IPS-NIHi7 (cell line): ENCODE data around the gene CRAMP1.
A peak's percentile ranks its signal among the peaks of the same experiment; 100 is the strongest.

Source experiments
- DNase-seq: peaks from one replicate; pipeline ENCODE4 v3.0.0; 2012; ENCODE audit warnings: mixed read lengths; ENCODE audit errors: extremely low spot score

The CRAMP1 gene

GRCh38 chr16:1631931-1632637, 19.9 kb downstream of the CRAMP1 start:
- DNase-seq, result no peak

GRCh38 chr16:1632638-1632970, 20.4 kb downstream of the CRAMP1 start:
- DNase-seq, result no peak

DNA sequence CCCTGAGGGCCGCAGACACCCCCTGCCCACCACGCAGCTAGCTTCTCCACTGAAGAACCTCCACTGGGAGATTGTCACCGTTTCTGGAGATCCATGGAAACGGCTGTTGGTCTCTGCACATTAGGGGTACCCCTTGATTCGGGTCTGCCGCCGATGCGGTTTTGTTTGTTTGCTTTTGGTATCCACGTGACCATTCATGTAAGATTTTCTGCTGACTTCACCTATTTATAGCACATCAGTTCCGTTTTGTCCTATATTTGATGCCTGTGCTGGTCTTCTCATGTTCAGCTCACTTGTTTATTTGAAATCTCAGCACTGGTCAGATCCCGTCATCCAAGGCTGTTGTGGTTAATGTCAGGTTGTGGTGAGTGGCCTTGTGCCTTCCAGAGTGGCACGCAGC, 21.1 kb downstream of the CRAMP1 start:
- DNase-seq, result no peak

DNA sequence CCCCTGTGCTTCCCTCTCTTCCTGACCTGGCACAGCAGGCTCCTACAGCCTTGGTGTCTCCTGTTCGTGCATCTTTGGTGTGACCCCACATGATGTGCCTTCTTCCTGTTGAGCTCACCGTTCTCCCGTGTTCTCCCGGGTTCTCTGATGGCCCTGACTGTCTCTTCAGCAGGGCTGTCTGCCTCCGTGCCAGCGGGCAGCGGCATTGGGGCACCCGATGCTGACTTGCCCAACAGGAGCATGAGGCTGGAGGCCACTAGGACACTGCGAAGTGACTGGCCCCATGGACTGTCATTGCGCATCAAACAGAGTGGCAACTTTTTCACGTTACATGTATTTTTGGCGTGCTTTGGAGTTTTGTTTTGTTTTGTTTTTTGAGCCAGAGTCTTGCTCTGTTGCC, 22.4 kb downstream of the CRAMP1 start:
- no peak for DNase-seq

DNA sequence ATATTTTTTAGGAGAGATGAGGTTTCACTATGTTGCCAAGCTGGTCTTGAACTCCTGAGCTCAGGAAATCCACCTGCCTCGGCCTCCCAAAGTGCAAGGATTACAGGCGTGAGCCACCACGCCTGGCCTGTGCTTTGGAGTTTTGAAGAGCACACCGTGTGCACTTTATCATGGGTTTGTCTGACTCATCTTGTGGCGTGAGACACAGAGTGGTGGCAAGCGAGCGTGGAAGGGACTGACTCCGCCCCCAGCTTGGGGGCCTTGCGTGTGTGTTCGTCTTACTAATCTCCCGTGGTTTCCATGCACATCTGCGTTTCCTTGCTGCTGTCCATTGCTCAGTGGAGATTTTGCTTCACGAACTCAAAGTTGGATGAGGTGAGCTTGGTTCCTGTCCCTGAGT, 22.9 kb downstream of the CRAMP1 start:
- no peak for DNase-seq

GRCh38 chr16:1637526-1637925, 25.4 kb downstream of the CRAMP1 start:
- DNase-seq, result no peak

- no peak for DNase-seq
Observed at GRCh38 chr16:1638757-1639156, 26.6 kb downstream of the CRAMP1 start.

- no peak for DNase-seq
Observed at GRCh38 chr16:1639282-1639681, 27.1 kb downstream of the CRAMP1 start.

DNA sequence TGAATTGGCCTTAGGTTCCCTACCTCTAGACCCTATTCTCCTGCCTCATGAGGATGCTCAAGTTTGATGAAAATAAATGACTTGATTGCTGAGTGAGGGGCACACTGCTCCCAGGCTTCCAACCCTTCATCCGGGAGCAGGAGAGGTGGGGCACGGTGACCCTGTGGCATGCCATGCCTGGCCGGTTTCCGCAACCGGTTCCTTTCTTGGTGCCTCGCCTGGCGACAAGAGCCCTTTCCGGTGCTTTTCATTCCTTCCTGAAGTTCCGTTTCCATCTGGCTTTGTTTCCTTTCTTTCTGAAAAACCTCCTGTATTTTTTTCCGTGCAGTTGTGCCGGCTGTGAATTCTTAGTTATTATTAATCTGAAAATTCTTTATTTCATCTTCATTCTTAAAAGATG, 27.7 kb downstream of the CRAMP1 start:
- DNase-seq, result no peak

GRCh38 chr16:1640261-1640941, 28.2 kb downstream of the CRAMP1 start:
- DNase-seq, result no peak

GRCh38 chr16:1641261-1641660, 29.1 kb downstream of the CRAMP1 start:
- DNase-seq, result no peak

DNA sequence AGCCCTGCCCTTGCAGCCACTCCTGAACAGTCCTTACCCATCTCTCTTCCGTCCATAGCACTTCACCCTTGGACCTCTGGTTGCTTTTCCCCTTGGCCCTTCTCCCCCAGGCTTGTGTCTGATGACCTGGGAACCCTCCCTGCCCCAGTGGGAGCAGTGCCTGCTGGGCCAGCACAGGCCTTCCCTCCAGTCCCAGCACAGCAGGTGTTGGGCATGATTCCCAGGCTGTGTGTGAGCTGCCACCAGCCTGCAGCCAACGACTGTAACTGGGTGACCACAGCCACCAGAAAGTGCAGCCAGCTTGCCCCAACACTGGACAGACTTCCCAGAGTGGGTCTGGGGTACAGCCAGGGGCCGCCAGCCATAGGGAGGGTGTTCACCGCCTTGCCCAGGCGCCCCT, 30.0 kb downstream of the CRAMP1 start:
- DNase-seq, result no peak

GRCh38 chr16:1642753-1643152, 30.6 kb downstream of the CRAMP1 start:
- DNase-seq, result no peak

DNA sequence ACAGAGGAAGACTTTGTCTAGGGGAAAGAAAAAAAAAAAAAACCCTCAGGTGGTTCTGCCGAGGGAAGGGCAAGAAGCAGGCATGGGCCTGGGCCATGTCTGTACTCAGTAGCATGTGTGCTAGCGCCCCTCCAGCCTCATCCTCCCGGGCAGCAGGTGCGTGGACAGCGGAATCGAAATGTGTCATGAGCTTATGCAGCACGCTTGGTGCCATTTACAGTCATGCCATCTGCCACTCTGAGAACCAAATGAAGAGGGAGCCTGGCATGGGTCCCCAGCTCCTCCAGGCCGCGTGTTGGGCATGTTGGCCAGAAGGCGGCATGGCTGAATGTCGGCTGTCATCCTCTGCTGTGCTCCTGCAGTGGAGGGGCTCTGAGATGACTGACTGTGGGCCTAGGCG, 31.4 kb downstream of the CRAMP1 start:
- no peak for DNase-seq

DNA sequence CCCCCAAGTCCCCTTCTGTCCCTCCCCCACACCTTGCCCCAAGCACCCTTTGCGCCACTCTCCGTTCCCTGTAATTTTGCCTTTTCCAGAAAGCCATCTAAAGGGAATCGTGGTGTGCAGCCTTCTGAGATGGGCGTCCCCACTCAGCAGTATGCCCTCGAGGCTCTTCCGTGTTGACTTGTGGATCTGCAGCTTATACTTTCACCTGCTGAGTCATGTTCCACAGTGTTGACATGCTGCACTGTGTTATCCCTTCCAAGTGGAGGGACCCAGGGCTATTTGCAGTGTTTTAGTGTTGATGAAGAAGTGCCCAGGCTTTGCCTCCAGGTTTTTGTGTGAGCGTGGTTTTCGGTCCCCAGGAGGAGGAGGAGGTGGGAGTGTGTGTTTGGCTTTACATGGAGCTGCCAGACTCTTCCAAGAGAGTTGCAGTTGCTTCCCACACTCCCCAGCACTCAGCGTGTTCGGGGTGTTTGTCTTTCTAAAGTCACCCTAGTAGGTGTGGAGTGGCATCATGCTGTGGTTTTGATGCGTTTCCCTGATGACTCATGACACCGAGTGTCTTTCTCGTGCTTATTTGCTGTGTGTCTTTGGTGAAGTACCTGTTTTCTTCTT, 33.9 kb downstream of the CRAMP1 start:
- DNase-seq, result peak; percentile 31

DNA sequence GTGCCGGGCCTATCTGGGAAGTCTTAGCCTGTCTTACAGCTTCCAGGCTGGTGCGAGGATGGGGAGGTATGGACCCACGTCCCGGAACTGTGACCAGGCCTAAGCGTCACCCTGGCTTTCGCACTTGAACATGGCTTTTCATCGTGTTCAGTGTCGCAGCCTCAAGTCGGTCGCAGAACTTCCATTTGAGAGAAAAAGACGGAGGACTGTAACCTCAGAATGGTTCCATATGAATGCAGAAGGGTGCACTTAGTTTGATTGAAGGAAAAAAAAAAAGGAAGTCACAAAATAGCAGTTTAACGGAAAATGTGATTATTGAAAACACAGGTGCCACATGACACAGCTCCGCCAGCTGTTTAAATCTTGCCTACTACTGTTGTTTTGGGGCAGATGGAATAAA, 35.7 kb downstream of the CRAMP1 start:
- no peak for DNase-seq

GRCh38 chr16:1650131-1650530, 38.0 kb downstream of the CRAMP1 start:
- no peak for DNase-seq

DNA sequence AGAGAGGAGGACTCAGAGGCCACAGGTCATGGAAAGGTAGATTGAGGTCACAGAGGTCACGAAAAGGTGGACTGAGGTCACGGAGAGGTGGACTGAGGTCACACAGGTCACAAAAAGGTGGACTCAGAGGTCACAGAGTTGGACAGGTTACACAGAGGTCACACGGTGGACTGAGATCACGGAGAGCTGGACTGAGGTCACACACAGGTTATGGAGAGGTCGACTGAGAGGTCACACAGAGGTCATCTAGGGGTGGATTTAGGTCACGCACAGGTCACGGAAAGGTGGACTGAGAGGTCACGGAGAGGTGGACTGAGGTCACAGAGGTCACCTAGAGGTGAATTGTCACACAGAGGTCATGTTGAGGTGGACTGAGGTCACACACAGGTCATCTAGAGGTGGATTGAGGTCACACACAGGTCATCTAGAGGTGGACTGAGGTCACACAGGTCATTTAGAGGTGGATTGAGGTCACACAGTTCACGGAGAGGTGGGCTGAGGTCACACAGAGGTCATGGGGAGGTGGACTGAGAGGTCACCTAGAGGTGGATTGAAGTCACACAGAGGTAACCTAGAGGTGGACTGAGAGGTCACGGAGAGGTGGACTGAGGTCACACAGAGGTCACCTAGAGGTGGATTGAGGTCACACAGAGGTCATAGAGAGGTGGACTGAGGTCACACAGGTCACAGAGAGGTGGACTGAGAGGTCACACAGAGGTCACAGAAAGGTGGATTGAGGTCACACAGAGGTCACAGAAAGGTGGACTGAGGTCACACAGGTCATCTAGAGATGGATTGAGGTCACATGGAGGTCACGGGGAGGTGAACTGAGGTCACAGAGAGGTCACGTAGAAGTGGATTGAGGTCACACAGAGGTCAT, 39.2 kb downstream of the CRAMP1 start:
- DNase-seq, result no peak

DNA sequence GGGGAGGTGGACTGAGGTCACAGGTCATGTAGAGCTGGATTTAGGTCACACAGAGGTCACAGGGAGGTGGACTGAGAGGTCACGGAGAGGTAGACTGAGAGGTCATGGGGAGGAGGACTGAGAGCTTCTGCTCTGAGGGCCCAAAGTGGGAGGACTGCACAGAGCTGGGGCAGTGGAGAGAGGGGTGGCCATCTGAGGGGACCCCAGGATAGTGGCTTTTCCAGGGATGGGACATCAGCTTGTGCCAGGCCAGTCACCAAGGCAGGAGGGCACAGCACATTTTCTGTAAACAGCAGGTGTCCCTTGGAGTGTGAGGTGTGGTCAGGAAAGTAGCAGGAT, 39.8 kb downstream of the CRAMP1 start:
- no peak for DNase-seq

GRCh38 chr16:1653023-1653422, 40.9 kb downstream of the CRAMP1 start:
- no peak for DNase-seq

- DNase-seq, result no peak
Observed at GRCh38 chr16:1654505-1655268, 42.5 kb downstream of the CRAMP1 start.
